Caki2 (cell line): ENCODE data around the gene GPS2. TPM values are rescaled to one million over a fixed set of nuclear protein-coding genes. Genes with fewer than 3 reads are reported as not detected.

Experiments used
- DNase-seq: peaks from one replicate; pipeline ENCODE4 v3.0.0-alpha.2; 2015; ENCODE audit warnings: low read depth
- in situ Hi-C: cut with HindIII; loops from 2 replicates; pipeline ENCODE4 v1.10.0; 2016; ENCODE audit warnings: low sequenced_read_pairs, low pct_unique_long_range_greater_than_20kb, mixed read lengths
- total RNA-seq: library from RNA; depleted of rRNA; stranded (reverse); fragments of >200 nt; shearing (Covaris generic); gene quantifications from 2 replicates; pipeline ENCODE4 v1.2.3, GENCODE V29; 2014; ENCODE audit warnings: low replicate concordance

Gene GPS2
- total RNA-seq, 1 experiment from 2014 or later, result 51.1 TPM

DNA sequence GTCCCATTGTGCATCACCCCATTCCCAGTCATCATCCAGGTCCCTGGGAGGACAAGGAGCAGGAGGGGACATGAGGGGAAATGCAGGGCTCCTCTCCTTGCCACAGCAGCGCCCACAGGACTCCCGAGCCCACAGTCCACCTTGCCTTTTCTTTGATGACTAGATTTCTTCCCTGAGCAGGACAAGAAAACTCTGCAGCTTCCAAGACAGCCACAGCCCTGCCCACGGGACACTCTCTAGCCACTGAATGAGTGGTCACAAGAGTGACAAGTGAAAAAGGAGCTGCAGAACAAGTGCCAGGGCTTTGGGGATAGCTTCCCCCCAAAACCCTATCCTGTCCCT, 9.2 kb upstream of the GPS2 start:
- no peak for DNase-seq
- in situ Hi-C loops, result no loop called here

DNA sequence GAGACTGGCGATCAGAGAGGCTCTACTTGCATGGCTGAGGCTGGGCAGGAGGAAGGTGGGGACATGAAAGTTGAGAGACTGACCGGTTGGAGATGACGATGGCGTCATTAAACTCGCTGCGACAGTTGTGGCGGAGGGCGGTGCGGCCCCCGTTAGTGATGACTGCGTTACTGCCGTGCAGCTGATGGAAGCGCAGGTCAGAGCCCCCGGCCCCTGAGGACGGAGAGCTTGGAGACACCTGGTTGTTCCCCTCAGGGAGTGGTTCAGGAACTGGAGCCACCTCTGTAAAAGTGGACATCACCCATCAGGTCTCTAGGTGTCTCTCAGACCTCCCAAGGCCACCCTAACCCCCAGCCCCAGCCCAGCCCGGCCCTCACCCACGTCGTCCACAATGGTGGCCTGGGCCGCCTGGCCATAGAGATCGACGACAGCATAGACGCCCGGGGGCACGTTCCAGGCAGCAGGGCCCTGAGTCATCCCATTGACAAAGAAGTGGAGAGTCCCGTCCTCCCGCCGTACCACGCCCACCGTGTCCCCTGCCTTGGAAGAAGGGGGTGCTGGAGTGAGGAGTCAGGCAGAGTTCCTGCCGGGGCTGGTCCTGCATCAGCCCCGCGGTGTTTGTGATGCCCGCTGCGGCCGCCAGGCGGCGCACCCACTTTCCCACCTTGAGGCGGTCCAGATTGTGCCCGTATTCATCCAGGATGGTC, 8.7 kb upstream of the GPS2 start:
- DNase-seq, result no peak
- in situ Hi-C loops, result no loop called here

DNA sequence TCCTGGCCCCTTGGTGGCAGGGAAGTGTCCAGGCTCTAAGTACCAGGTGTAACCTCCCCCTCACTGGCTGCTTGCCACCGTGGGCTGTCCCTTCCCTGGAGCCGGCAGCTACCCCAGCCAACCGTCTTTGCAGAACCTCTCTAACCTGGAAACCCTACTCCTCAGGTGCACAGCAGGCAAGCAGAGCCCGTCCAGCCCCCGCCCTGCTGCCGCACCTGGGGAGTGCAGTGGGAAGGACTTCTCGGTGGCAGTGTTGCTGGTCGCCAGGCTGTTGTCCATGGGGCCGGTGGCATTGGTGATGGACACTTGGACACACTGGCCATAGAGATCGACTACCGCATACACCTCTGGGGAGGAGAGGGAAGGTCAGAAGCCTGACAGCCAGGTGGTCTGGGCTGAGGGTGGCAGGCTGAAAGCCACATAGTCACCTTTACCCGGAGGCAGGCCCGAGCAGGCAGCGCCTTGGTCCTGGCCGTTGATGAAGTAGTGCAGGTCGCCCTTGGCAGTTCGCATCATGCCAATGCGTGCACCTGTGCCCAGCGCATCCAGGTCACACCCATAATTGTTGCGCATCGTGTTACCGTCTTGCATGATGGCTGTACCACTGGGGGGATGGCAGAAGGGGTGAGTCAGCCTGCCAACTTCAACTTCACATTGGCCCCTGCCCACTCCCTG, 7.5 kb upstream of the GPS2 start:
- no peak for DNase-seq
- in situ Hi-C loops, result no loop called here

DNA sequence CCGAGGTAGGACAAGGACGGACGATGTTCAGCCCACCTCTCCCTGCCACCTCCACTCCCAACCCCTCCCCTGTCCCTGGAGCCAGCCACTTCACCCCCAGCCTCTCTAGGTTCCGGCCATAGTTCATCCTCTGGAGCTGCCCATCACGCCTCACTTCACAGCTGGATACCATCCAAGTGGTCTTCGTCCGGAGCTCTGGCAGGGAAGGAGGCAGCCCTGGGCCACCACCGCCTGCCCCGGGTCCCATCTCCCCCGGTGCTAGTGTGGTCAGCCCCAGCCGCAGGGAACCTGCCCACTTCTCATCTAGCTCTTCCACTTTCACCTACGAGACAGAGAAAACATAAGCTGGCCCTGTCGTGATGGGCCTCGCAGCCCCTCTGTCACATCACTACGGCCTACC, 6.3 kb upstream of the GPS2 start:
- in situ Hi-C loops, result no loop called here
- no peak for DNase-seq

DNA sequence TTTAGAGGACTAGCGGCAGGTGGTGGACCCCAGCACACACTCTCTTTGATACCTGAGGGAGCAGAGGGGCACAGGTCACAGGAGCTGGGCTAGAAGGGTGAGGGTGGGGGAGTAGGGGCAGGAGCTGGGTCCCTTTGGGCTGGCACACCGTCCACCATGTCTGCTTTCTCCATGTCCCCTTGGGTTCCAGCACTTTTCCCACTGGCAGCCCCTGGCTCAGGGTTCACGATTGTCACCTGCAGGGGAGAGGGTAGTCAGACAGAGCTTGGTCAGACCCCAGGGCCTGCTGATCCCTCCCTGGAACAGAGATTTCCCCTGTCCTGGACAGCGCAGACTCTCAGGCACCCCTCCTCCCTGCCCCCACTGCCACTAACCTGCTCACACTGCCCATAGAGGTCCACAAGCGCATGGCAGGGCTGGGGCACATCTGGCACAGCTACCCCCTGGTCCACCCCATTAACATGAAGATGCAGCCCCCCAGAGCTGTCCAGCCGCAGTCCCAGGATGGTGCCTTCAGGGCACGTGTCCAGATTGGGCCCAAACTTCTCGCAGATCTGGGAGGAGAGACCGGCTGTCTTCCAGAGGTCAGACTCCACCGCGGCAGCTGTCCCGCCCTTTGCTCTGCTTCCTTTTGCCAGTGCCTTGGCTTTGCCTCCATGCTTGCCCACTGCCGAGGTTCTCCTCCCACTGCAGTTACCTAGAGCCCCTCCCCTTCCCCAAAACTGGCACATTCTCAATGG, 3.1 kb upstream of the GPS2 start:
- no peak for DNase-seq
- in situ Hi-C loops, result no loop called here

DNA sequence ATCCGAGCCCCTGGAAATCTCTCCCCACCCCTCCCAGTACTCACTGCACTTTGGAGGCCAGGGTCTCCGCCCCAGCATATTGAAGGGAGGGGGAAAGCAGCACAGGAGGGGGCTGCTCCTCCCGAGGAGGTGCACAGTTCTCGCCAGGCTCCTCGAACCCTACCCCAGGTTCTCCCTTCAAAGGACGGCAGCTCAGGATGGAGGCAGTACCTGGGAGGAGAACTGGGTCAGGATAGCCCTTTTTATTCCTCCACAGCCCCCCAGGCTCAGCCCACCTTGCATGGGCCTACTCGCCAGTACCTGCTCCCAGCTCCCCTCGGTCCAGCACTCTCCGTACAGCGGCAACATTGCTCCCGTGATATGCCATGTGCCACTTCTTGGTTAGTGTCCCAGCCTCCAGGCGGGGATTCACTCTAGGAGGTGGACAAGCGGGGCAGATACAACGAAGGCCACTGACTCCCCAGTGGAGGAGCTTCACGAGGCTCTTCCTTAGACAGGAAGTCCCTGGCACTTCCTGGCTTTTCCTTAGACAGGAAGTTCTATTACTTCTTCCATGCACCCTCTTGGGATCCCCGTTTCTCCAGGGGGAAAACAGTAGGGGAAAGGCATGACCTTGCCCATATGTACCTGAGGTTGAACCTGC, 2.1 kb upstream of the GPS2 start:
- in situ Hi-C loops, result no loop called here
- DNase-seq, result no peak

DNA sequence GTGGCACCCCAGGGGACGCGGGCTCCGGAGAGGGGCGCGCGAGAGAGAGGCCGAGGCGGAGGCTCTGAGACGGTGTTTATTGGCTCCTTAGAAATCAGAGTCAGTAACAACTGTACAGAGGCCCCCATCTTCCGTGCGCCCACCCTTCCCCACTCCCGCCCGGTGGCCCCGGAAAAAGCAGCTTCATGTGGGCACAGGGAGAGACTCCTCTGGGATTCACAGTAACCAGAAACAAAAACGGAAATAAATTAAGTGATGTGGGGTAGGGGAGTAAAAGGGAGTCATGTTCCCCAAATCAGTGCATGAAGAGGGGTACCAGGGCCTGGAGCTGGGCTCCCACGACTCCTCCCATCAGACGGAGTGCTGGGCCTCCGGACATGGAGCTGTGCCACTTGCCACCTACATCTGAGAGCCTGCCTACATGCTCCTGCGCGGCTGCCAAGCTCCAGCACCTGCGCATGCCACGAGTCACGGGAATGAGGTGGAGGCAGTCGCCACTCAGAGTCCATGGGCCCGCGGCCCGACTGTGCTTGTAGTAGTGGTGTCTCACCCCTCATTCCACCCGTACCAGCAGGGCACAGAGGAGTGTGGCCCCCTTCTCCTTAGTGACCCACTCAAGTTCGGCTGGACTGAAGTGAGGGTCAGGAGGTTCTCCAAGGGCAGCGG, 543 bp upstream of the GPS2 start:
- DNase-seq, result no peak
- in situ Hi-C loops, result no loop called here

DNA sequence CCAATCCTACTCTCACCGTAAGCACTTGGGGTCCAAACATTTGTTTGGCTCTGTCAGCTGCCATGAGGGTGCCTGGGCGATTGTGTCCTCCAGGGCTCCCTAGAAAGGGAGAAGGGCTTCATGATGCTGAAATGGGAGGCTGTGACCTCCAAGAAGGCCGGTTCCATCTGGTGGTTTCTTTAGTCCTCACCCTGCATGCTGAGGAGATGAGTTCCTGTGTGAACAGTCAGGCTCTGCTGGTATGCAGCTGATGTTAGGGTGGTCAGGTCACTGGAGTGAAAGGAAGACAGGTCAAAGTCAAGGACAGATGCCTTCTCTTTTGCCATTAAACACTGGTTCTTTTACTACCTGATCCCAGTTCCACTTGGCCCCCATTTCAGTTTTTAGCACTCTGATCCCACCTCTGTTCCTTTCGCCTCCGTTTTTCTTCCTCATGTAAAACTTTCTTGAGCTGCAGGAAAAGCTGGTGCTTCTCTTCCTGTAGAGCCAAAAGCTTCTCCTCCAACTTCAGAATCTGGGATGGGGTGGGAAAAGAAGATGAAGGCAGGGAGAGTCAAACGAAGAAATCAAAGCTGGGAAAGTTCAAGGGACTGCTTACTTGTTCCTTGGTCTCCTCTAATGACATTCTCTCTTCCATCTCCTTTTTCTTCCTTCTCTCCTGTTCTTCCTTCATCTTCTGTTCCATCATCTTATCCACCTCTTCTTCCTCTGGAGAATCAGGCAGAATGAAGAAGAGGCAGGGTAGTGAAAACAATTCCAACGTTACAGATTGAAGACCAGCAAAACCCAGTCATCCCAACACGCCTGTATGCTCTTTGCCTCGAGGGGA, 1.1 kb downstream of the GPS2 start:
- in situ Hi-C loops, result no loop called here
- no peak for DNase-seq

DNA sequence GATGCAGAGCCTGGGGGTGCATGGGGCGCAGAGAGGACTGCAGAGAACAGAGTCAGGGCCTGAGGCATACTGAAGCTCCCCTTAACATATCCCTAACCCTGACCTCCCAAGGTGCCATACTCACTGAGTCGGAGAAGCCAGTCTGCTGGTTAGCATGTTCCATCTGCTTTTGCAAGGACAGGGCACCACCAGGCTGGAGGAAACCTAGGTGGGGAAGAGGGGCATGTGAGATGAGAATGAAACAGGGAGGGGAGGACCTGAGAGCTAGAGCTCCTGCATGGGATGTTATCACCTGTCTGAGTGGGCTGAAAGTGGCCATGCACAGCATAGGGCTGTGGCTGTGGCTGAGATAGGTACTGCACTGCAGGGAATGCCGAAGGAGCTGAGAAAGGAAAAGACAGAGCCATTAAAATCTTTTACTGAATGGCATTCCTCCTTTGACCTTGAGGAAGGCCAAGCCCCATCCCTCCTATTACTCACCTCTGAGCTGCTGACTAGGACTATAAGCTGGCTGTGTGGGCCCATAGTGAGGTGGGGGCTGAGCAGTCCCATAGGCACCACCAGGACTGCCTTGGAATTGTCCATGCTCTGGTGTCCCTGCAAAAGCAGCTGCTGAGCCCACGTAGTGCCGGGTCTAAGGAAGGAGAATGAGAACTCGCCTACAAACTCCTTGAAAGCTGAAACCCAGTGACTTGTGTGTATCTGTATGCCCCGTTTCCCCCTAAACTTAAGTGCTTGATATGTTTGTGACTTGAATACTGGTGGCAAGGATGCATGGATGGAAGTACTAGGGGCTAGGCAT, 1.9 kb downstream of the GPS2 start:
- in situ Hi-C loops, result no loop called here
- no peak for DNase-seq

DNA sequence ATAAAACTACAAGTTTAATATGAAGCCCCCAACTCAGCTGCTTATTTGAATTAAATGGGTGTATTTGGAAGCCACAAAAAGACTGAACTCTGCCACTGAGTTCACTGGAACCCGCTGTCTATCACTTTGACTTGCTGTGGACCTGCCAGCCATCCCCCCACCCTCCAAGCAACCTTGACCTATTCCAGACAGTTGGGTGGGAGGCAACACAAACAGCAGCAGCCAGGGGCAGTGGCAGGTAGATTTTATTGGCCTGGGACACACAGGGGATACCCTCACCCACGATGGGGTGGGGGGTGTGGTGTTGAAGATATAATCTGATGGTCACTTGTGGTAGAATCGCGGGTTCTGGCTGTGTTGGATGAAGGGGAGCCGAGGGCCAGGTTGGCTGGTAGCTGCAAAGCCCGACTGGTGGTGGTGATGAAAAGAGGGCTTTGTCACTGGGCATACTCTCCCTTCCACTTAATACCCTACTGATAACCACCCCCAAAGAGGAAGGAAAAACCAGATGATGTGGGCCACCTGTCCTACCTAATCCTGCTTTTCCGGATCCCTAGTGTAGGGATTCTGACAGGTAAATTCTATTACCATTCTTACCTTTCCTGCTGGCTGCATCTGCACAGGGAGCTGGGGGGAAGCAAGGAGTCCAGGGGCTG, 2.6 kb downstream of the GPS2 start:
- in situ Hi-C loops, result no loop called here

DNA sequence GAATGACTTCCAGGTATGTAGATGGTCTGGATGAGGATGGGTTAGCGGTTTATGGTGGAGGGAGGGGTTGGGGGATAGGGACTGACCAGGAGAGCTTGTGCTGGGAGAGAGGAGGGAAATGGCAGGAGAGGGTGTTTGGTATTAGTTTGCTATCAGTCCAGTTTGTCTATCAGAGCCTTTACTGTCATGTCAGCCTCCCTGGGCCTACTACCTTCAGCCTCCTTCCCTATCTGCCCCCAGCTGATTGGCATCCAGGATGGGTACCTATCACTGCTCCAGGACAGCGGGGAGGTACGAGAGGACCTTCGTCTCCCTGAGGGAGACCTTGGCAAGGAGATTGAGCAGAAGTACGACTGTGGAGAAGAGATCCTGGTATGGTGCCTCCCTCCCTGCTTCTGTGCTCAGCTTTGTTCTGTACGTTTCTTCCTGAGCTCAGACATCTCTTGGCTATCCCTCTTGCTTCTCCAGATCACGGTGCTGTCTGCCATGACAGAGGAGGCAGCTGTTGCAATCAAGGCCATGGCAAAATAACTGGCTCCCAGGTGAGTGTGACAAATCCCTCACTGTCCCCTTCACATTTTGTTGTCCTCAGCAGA, 4.0 kb downstream of the GPS2 start:
- DNase-seq, result no peak
- in situ Hi-C loops, result no loop called here

More for the DNA sequence above, 2.6 kb downstream of the GPS2 start:
- DNase-seq, result no peak

DNA sequence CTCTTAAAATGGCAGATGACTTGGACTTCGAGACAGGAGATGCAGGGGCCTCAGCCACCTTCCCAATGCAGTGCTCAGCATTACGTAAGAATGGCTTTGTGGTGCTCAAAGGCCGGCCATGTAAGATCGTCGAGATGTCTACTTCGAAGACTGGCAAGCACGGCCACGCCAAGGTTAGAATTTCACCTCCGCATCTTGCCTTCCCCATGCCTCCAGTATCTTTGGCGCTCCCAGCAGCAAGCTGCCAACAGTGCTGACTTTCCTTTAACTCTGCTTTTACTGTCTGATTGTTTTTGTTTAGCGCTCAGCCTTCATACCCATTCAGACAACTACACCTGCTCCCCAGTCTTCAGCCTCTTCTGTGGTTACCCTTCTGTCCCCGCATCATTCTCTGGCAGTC, 5.5 kb downstream of the GPS2 start:
- in situ Hi-C loops, result no loop called here
- DNase-seq, result no peak

DNA sequence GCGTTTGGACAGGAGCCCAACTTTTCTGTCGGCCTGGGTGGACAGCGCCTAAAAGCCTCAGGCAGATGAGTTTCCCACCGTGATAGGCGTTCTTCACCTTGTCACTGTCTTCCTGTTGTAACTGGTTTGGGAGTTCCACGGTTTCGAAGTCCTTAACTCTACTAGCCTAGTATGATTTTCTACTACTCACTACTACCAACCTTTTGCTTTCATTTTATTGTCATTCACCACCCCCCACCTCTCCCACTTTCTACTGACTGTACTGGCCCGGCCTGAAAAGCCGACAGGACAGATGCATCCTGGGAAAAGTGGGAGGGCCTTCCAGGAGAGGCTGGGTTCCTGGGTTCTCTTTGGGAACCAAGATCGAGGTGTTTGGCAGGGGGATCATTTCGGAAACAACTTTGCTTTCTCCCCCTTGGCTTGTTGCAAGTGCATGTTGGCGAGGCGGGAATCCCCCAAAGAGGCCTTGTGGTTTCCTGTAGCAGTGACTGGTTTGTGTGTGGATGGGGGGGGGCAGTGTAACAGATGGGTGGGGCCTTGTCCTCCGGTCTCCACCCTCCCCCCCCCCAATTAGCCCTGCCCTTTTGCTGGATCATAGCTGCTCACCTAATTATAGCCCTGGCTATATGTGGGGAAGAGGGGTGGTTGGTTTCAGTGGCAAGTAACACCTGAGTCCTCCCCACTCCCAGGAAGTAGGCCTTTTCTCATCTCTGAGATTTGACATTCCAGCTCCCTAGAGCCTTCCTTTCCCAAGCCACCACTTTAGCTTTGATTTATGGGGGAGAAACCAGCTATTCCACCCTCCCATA, 6.3 kb downstream of the GPS2 start:
- in situ Hi-C loops, result no loop called here
- peak; percentile 83 for DNase-seq

DNA sequence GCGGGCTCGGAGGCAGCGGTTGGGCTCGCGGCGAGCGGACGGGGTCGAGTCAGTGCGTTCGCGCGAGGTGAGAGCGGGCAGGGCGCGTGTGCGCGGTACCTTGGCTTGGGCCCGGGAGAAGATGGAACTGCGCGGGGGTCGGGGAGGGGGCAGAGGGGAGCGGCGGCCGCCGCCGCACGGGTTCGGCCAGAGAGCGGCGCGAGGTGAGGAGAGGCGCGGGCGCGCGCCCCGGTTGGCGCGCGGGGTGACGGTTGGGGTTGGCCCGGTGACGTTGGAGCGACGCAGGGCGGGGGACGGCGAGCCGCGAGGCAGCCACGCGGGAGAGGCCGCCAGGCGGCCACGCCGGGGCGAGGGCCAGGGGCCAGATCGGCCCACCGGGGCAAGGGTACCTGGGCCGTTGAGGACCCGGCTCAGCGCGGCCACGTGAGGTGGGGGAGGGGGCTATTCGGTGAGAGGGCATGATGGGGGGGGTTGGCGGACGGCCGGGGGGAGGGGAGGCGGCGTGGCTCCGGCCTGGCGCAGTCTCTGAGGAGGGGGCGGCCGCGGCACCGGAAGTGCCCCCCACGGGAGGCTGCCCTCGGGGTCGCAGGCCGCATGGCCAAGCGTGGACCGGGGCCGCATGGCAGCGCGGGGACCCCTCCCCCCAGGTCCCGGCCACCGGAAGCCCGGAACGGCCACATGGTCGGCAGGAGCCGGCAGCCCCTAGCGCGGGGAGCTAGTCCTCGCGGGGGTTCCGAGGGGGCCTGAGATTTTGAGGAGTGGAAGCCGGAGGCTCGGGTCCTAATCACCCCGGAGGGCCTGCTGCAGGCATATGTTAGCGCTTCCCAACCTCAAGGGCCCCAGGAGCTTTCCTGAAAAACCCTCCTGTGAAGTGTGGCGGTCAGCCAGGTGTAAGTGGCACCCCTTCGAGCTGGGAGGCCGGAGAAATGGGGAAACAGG, 7.2 kb downstream of the GPS2 start:
- in situ Hi-C loops, result no loop called here

More for the DNA sequence above, 7.2 kb downstream of the GPS2 start:
- DNase-seq, result peak; percentile 16
